HepG2 (cell line): Measurements from ENCODE around the gene SLC25A10. TPM values are rescaled to one million over a fixed set of nuclear protein-coding genes. Genes with fewer than 3 reads are reported as not detected.

ENCODE experiments used
- ELF1 ChIP-seq: sonication (generic); formaldehyde crosslinking; IDR thresholded peaks from 2 replicates; pipeline ENCODE4 v1.4.0; 2020; ENCODE audit warnings: missing genetic modification reagents
- HDAC1 ChIP-seq: sonication (generic); formaldehyde crosslinking; IDR thresholded peaks from 2 replicates; pipeline ENCODE4 v1.5.1; 2020; ENCODE audit warnings: mild to moderate bottlenecking, missing genetic modification reagents
- HOXA5 ChIP-seq: sonication (generic); formaldehyde crosslinking; IDR thresholded peaks from 2 replicates; pipeline ENCODE4 v1.4.0; 2020; ENCODE audit warnings: missing genetic modification reagents
- IRF2 ChIP-seq: IDR thresholded peaks from 2 replicates; pipeline ENCODE4 v1.6.1; 2018; ENCODE audit warnings: missing genetic modification reagents, missing compliant biosample characterization
- KDM5B ChIP-seq: sonication (generic); formaldehyde crosslinking; IDR thresholded peaks from 2 replicates; pipeline ENCODE4 v1.4.0; 2020; ENCODE audit warnings: missing genetic modification reagents, mild to moderate bottlenecking, borderline replicate concordance
- MYNN ChIP-seq: sonication (generic); formaldehyde crosslinking; IDR thresholded peaks from 2 replicates; pipeline ENCODE4 v1.4.0; 2020; ENCODE audit warnings: mild to moderate bottlenecking, low read depth, missing genetic modification reagents
- NFE2L2 ChIP-seq: fragments of 150-350 bp; IDR thresholded peaks from 2 replicates; pipeline ENCODE4 v1.6.1; 2014; ENCODE audit warnings: low read length
- RFX3 ChIP-seq: IDR thresholded peaks from 2 replicates; pipeline ENCODE4 v1.6.1; 2016; ENCODE audit warnings: missing biosample characterization, missing genetic modification reagents
- SPEN ChIP-seq: sonication (generic); formaldehyde crosslinking; IDR thresholded peaks from 2 replicates; pipeline ENCODE4 v1.5.1; 2020; ENCODE audit warnings: low read depth, mild to moderate bottlenecking, missing genetic modification reagents
- ZBTB46 ChIP-seq: sonication (generic); formaldehyde crosslinking; IDR thresholded peaks from 2 replicates; pipeline ENCODE4 v1.4.0; 2020; ENCODE audit warnings: mild to moderate bottlenecking, missing genetic modification reagents, borderline replicate concordance
- ZFP36 ChIP-seq: fragments of 150-350 bp; IDR thresholded peaks from 2 replicates; pipeline ENCODE4 v1.6.1; 2018; ENCODE audit warnings: borderline replicate concordance, low read length, low read depth; ENCODE audit not compliant: partially characterized antibody
- ZNF383 ChIP-seq: sonication (generic); formaldehyde crosslinking; IDR thresholded peaks from 2 replicates; pipeline ENCODE4 v1.4.0; 2020; ENCODE audit warnings: missing genetic modification reagents, mild to moderate bottlenecking, borderline replicate concordance
- ZNF543 ChIP-seq: sonication (generic); formaldehyde crosslinking; IDR thresholded peaks from 2 replicates; pipeline ENCODE4 v1.4.0; 2020; ENCODE audit warnings: mild to moderate bottlenecking, missing genetic modification reagents
- ZNF713 ChIP-seq: sonication (generic); formaldehyde crosslinking; IDR thresholded peaks from 2 replicates; pipeline ENCODE4 v1.4.0; 2020; ENCODE audit warnings: mild to moderate bottlenecking, missing genetic modification reagents
- ZNF777 ChIP-seq: sonication (generic); formaldehyde crosslinking; IDR thresholded peaks from 2 replicates; pipeline ENCODE4 v1.4.0; 2020; ENCODE audit warnings: missing genetic modification reagents
- polyA plus RNA-seq, 8 experiments: library from polyadenylated mRNA; depleted of rRNA in 3 of 8; stranded (reverse) in 7 of 8; unstranded in 1 of 8; fragments of >200 nt; fragmentation: Illumina TruSeq in 4 of 8; extraction: Trizol in 4 of 8; gene quantifications; 2 replicates each; pipeline versions ENCODE4 v1.2.1 to v1.2.3, GENCODE V29; 2011 to 2016; ENCODE audit warnings: low read depth in 4 of 8, missing spikeins in 1 of 8, mixed read lengths in 1 of 8; ENCODE audit not compliant: insufficient read depth in 1 of 8
- total RNA-seq, 5 experiments: library from RNA; depleted of rRNA; stranded (reverse); fragments of >200 nt; fragmentation: Illumina TruSeq; extraction: Trizol; gene quantifications; 2 replicates each; pipeline ENCODE4 v1.2.3, GENCODE V29; 2016; ENCODE audit warnings: low read depth in 1 of 5

Gene SLC25A10
- total and polyA plus RNA-seq, 2 of the 13 experiments (the other 11 are each of a cell fraction or from before 2014, with no cell fraction given): 46.5 to 140 TPM

- TF ChIP-seq HOXA5 (CRISPR knock-in tag) (0 out of 2 replicates have a peak, but pooled peaks have one; percentile 8), ZNF383 (no peak), MYNN (CRISPR knock-in tag) (no peak), IRF2 (CRISPR knock-in tag) (no peak), SPEN (CRISPR knock-in tag) (peak; percentile 26; the same call in 1 of the 2 replicates), ELF1 (CRISPR knock-in tag) (peak; percentile 9; the same call in 1 of the 2 replicates), KDM5B (peak; percentile 29; the same call in 1 of the 2 replicates), HDAC1 (CRISPR knock-in tag) (no peak), ZFP36 (no peak), ZNF543 (CRISPR knock-in tag) (0 out of 2 replicates have a peak, but pooled peaks have one; percentile 49), ZNF713 (CRISPR knock-in tag) (peak; percentile 34; the same call in 1 of the 2 replicates), NFE2L2 (peak; percentile 12; the same call in 1 of the 2 replicates), RFX3 (CRISPR knock-in tag) (no peak), ZNF777 (CRISPR knock-in tag) (0 out of 2 replicates have a peak, but pooled peaks have one; percentile 33), ZBTB46 (CRISPR knock-in tag) (0 out of 2 replicates have a peak, but pooled peaks have one; percentile 38)
Measured at GRCh38 chr17:81735264-81736102, 23.4 kb downstream of the SLC25A10 start (continued).
